Kidney (tissue), 14 donors: ENCODE data around the gene PRODH2. TPM values are rescaled to one million over a fixed set of nuclear protein-coding genes. Genes with fewer than 3 reads are reported as not detected.

Experiments
- DNase-seq, 5 donors: peaks; one replicate each; pipeline ENCODE4 v3.0.0-alpha.2; 2013 to 2020
- FAIRE-seq: peaks from 2 replicates; lab custom pipeline; 2012; peaks lifted over from hg19 to GRCh38; lab: Jason Lieb, UNC
- H3K27ac ChIP-seq, 2 donors: one replicate each; pipeline ENCODE4 v1.7.0; 2013; ENCODE audit warnings: low read depth in 2 of 2, low read length in 2 of 2, inconsistent platforms in 1 of 2
- H3K27me3 ChIP-seq: one replicate; pipeline ENCODE4 v1.7.1; 2013; ENCODE audit warnings: low read length, inconsistent platforms; ENCODE audit not compliant: control insufficient read depth, insufficient read depth
- H3K36me3 ChIP-seq, 3 donors: one replicate each; pipeline versions ENCODE4 v1.7.0 to v1.7.1; 2013; ENCODE audit warnings: low read length in 3 of 3, control low read depth in 1 of 3, inconsistent platforms in 1 of 3; ENCODE audit not compliant: insufficient read depth in 3 of 3, control insufficient read depth in 2 of 3
- H3K4me1 ChIP-seq, 3 donors: one replicate each; pipeline versions ENCODE4 v1.7.0 to v1.7.1; 2013; ENCODE audit warnings: low read length in 3 of 3, inconsistent platforms in 1 of 3, low read depth in 1 of 3; ENCODE audit not compliant: control insufficient read depth in 2 of 3, insufficient read depth in 2 of 3
- H3K4me3 ChIP-seq, 3 donors: one replicate each; pipeline versions ENCODE4 v1.7.0 to v1.8.1; 2013; ENCODE audit warnings: low read length in 3 of 3, control low read depth in 1 of 3, inconsistent platforms in 1 of 3
- H3K9ac ChIP-seq, 3 donors: one replicate each; pipeline versions ENCODE4 v1.7.0 to v1.7.1; 2013; ENCODE audit warnings: low read length in 3 of 3, control low read depth in 1 of 3, inconsistent platforms in 1 of 3
- H3K9me3 ChIP-seq, 3 donors: one replicate each; pipeline versions ENCODE4 v1.7.0 to v1.7.1; 2013; ENCODE audit warnings: low read length in 3 of 3, control low read depth in 1 of 3, inconsistent platforms in 1 of 3; ENCODE audit not compliant: control insufficient read depth in 2 of 3, insufficient read depth in 1 of 3
- intact Hi-C: fragments of 100-400 bp; cut with DNase I; formaldehyde crosslinking; loops from one replicate; pipeline ENCODE4 v1.11.1; 2022
- polyA plus RNA-seq: library from polyadenylated mRNA; stranded (reverse); fragments of 350-450 nt; fragmentation: Illumina TruSeq; extraction: RNeasy Lipid Tissue Mini Kit (QIAGEN cat#74804); gene quantifications from one replicate; pipeline ENCODE4 v1.2.3, GENCODE V29; 2014; ENCODE audit warnings: low read depth, low replicate concordance; ENCODE audit not compliant: insufficient read depth
- total RNA-seq: library from RNA; stranded (reverse); fragmentation: NEBNext Ultra II Directional; extraction: Animal tissue kit (Norgen Biotek cat#: 25700); gene quantifications from one replicate; pipeline ENCODE4 v1.2.1, GENCODE V29; 2021
- TF ChIP-seq, protein P1 (sequence below): IDR thresholded peaks from 3 replicates; pipeline ENCODE4 v1.5.1; 2012; ENCODE audit warnings: mild to moderate bottlenecking, moderate library complexity, borderline replicate concordance; ENCODE audit not compliant: insufficient read depth; ENCODE audit errors: extremely low read depth
- donor health status: control.
- donor health status: control.
- donor health status: control.
- donor health status: control.
- donor health status: control.
- donor health status: DM: yes; HTN: yes; CAD: no.
- donor health status: Normal renal cell carcinoma (clear cell type).

The PRODH2 gene
- total and polyA plus RNA-seq, 2 donors from 2014 or later = 9.0 to 409 TPM

DNA sequence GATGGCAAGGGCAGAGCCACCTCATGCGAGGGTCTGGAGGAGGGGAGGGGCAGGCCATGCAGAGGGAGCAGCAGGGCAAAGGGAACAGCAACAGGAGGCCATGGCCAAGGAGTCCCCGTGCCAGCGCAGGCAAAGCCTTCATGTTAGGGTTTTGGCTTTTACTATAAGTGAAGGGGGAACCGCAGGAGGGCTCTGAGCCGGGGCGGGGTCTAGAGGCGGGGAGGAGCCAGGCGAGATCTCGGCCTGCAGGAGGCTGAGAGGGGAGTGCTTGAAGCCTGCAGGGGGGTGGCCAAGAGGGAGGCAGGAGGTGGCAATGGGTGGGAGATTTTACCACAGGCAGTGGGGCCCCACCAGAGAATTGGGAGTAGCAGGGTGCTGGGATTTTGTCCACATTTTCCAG is 31.0 kb downstream of the PRODH2 start:
- Histone ChIP-seq H3K4me3 (no peak overlapping the region), H3K9me3 (no peaks in the 10 kb centered on the region), H3K36me3 (no peaks in the 10 kb centered on the region), H3K4me1 (no peaks in the 10 kb centered on the region), H3K27me3 (no peaks in the 10 kb centered on the region), H3K9ac (no peak overlapping the region), H3K27ac (no peak overlapping the region)
- TF ChIP-seq, protein P1, sequence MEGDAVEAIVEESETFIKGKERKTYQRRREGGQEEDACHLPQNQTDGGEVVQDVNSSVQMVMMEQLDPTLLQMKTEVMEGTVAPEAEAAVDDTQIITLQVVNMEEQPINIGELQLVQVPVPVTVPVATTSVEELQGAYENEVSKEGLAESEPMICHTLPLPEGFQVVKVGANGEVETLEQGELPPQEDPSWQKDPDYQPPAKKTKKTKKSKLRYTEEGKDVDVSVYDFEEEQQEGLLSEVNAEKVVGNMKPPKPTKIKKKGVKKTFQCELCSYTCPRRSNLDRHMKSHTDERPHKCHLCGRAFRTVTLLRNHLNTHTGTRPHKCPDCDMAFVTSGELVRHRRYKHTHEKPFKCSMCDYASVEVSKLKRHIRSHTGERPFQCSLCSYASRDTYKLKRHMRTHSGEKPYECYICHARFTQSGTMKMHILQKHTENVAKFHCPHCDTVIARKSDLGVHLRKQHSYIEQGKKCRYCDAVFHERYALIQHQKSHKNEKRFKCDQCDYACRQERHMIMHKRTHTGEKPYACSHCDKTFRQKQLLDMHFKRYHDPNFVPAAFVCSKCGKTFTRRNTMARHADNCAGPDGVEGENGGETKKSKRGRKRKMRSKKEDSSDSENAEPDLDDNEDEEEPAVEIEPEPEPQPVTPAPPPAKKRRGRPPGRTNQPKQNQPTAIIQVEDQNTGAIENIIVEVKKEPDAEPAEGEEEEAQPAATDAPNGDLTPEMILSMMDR = no peak
- FAIRE-seq (no peak), DNase-seq (no peak)
- intact Hi-C loops = no loop called here

- Histone ChIP-seq H3K9me3 (no peaks in the 10 kb centered on the region), H3K4me3 (no peak overlapping the region), H3K27me3 (no peaks in the 10 kb centered on the region), H3K27ac (no peak overlapping the region), H3K9ac (no peak overlapping the region), H3K4me1 (peaks cover 0 to 3% (median 0%) of the 10 kb centered on the region in 3 donors), H3K36me3 (no peaks in the 10 kb centered on the region)
- intact Hi-C loops = no loop called here
- TF ChIP-seq, protein P1 = no peak
- DNase-seq = no peak
- FAIRE-seq = no peak
Observed at GRCh38 chr19:35780717-35781116, 31.9 kb downstream of the PRODH2 start.

- Histone ChIP-seq H3K27me3 (no peaks in the 10 kb centered on the region), H3K9me3 (no peaks in the 10 kb centered on the region), H3K27ac (no peak overlapping the region), H3K9ac (no peak overlapping the region), H3K36me3 (no peaks in the 10 kb centered on the region), H3K4me1 (peaks cover 0 to 3% (median 0%) of the 10 kb centered on the region in 3 donors), H3K4me3 (no peak overlapping the region)
- FAIRE-seq (no peak), DNase-seq (no peak)
- TF ChIP-seq, protein P1 = no peak
- intact Hi-C loops = no loop called here
Observed at GRCh38 chr19:35780058-35780457, 32.6 kb downstream of the PRODH2 start.

DNA sequence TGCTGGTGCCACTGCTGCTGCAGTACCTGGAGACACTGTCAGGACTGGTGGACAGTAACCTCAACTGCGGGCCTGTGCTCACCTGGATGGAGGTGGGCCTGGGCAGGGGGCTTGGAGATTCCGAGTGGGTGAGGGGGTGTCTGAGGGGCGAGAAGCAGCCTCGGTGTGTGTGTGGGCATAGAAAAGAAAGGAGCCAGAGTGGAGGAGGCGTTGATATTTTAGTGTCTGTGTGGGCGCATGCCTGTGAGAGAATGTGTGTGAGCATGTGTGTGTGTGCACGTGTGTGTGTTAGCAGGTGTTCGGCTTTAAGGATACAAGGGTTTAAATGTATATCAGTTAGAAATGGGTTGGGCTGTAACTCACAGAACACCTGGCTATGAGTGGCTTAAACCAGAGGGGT is 33.6 kb downstream of the PRODH2 start:
- intact Hi-C loops = no loop called here
- Histone ChIP-seq H3K4me3 (no peak overlapping the region), H3K9me3 (no peaks in the 10 kb centered on the region), H3K36me3 (no peaks in the 10 kb centered on the region), H3K4me1 (peaks cover 0 to 4% (median 3%) of the 10 kb centered on the region in 3 donors), H3K9ac (no peak overlapping the region), H3K27me3 (no peaks in the 10 kb centered on the region), H3K27ac (no peak overlapping the region)
- no peak for FAIRE-seq
- DNase-seq = no peak
- TF ChIP-seq, protein P1 = no peak
